NCI-H1417 (cell line): ENCODE results near the gene ACTG1.
A peak's percentile ranks its signal among the peaks of the same experiment; 100 is the strongest.

Experiments
- DNase-seq, 3 experiments: peaks; one replicate each; lab custom pipeline; 2025; lab: John Stamatoyannopoulos, UW

Gene ACTG1

DNA sequence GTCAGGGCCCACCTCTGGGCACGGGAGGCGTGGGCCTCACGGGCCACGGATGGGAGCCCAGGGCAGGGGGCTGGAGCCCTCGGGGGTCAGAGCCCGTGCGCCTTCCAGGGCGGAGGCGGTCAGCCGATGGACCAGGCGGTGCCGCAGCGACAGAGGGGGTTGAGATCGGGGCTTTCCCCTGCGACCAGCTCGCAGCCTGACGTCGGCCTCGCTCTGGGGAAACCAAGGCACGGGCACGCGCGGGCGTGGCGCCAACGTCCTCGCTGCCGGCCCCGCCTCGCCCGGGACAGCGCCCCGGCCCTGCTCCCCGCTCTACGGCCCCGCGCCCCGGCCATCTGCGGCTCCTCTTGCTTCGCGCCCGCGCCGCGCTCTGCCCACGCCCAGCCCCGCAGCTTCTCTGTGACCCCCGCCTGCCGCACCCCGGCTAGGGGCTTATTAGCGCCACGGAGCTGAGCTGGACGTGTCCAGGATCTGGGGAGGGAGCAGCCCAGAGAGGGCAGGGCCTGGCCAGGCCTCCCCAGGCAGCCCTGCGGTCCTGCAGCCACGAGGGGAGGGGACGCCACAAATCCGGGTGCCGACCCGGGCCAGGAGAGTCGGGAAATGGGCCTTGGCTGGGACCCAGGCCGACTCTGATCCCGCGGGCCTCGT is 13.5 kb downstream of the ACTG1 start:
- DNase-seq, result no peak

DNA sequence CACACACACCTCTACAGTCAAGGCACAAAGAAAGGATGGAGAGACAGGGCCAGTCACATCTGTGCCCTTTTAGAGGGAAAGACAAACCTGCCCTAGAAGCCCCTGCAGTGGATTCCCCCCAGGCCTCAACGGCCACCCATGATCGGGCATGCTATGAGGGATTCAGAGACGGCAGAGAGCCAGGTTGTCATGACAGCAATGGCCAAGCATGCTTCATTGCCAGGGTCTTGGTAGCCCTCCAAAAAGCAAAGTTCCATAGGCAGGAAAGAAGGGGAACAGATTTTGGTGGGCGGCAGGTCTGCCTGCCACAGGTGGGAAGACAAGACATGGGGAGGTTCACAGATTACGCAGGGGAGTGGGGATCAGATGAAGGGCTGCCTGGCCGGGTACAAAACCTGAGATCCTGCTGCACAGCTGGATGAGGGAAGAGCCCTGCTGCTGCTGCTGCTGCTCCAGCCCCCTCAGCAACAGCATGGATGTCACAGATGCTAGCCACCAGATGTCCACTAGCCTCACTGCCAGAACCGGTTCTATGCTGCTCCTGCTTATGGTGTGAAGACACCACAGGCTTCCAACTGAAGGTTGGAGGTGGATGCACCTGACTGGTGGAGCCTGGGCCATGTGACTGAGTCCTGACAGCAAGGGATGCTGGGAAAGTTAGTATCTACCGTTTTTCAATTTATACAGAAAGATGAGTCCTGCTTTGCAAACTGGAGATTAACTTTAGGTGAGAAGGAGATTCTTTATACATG is 17.8 kb downstream of the ACTG1 start:
- DNase-seq, result peak in 2 of 3 experiments; percentile 17 to 57

DNA sequence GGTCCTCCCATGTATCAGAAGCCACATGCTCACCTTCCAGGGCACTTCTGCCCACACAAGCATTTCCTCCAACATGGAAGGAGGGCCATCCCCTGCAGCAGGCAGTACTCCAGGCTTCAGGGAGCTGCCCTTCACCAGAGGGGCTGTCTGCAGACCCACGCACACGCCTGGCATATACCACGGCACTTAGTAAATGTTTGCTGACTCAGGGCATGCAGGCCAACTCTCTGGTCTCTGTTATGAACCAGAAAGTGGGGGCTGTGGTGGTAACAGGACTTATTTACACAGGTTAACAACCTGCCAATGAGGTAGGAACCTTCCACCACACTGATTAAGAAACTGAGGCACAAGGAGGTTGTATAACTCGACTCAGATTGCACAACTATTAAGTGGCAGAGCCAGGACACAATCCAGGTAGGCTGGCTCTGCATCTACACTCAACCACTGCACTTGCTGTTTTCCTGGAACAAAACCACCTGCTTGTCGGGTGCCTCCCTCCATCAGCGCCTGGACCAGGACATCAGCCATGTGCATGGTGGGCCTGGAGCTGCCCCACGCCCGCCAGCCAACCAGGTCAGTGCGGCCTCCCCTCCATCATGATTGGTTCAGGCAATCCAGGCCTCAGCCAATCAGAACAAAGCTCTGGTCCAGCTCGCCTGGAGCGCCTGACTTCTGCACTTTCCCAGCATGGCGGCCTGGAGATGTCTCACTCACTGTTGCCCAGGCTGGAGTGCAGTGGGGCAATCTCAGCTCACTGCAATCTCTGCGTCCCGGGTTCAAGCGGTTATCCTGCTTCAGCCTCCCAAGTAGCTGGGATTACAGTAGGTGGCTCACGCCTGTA is 19.2 kb downstream of the ACTG1 start:
- DNase-seq, result no peak

DNA sequence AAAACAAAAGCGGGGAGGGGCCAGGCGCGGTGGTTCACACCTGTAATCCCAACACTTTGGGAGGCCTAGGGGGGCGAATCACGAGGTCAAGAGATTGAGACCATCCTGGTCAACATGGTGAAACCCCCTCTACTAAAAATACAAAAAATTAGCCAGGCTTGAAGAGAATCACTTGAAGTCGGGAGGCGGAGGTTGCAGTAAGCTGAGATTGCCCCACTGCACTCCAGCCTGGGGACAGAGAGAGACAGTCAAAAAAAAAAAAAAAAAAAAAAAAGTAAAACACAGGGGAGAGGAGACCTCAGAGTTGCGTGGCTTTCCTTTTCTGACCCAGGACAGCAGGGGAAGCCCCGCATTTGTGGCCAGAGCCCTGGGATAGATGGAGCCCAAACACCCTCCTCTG is 19.9 kb downstream of the ACTG1 start:
- DNase-seq, result no peak

DNA sequence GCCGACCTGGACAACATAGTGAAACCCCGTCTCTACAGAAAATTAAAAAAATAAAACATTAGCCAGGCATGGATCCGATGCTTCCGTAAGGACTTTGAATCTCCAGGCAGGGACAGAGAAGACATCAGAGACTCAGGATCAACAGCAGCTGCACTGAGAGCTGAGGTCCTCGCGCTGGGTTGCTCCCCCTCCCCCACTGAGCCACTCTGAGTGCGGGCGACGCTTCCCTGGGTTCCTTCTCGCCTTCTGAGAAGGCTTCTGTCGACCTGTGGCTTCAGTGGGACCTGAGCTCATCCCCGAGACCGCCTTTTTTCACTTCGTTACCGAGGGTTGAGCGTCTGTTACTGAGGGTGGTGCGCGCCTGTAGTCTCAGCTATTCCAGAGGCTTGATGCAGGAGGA is 20.4 kb downstream of the ACTG1 start:
- no peak for DNase-seq

DNA sequence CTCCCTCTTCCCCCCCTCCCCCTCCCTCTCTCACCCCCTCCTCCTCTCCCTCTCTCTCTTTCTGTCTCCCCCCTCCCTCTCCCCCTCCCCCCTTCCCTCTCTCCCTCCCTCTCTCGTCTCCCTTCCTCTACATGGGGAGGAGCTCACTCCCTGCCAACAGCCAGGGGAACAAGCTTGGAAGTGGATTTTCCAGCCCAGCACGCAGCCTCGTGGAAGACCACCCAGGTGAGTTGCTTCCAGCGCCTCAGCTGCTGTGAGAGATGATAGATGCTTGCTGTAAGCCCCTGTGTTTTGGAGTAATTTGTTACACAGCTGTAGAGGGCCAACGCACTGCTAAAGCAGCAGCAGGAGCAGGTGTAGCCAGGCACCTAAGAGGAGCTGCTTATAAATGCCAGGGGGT is 20.8 kb downstream of the ACTG1 start:
- peak in 1 of 3 experiments; percentile 19 for DNase-seq

DNA sequence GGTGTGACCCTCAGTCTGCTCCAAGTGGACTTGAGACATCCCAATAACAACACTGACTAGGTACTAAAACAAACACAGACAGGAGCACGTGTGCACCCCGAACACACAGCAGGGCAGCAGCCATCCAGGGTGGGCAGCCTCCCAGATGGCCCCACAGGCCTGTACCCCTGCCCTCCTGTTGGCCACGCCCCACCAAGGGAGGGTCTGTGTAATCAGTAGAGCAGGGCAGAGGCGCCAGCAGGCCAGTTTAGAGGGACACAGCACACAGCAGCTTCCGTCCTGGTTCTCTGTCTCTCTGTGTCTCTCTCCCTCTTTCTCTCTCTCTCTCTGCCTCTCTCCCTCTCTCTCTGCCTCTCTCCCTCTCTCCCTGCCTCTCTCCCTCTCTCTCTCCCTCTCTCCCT is 21.4 kb downstream of the ACTG1 start:
- no peak for DNase-seq

DNA sequence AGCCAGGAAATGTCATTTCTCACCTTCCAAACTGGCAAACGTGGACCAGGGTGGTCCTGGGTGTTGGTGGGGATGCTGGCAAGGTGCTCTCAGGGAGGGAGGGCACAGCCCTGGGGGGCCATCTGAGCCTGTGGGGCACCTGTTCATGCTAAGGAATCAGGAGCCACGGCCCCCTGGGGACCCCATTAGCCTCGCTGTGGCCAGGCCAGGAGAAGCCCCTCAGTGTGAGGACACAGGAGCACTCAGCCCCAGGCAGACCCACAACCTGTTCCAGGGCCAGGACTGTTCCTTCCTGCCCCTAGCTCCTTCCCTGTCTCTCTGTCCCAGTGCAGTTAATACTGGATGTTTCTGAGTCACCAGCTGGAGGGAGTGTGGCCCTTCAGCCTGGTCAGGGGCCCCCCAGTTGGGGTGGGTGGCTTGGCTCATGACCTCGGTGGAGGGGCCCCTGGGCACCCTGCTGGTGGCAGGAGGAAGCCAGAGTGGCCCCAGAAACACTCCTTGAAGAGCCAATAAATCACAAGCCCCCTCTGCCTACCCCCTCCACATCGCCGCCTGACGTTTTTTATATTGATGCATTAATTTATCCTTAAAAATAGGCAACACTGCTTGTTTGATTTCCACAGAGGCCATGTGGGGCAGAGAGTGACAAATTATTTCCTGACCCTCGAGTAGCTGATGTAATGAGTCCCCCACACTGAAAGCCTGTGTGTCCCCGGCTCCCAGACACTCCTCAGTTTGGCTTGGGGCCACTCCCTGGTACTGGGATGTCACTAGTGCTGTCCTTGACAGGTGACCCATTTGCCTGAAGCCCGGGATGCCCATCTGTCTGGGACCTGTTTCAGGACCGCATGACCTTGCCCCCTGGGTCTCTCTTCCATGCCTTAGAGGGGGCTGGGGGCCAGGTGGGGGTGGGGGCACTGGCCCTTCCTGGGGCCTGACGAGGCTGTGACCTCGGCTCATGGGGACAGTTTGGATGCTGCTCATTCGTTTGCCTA is 22.3 kb downstream of the ACTG1 start:
- DNase-seq, result no peak

DNA sequence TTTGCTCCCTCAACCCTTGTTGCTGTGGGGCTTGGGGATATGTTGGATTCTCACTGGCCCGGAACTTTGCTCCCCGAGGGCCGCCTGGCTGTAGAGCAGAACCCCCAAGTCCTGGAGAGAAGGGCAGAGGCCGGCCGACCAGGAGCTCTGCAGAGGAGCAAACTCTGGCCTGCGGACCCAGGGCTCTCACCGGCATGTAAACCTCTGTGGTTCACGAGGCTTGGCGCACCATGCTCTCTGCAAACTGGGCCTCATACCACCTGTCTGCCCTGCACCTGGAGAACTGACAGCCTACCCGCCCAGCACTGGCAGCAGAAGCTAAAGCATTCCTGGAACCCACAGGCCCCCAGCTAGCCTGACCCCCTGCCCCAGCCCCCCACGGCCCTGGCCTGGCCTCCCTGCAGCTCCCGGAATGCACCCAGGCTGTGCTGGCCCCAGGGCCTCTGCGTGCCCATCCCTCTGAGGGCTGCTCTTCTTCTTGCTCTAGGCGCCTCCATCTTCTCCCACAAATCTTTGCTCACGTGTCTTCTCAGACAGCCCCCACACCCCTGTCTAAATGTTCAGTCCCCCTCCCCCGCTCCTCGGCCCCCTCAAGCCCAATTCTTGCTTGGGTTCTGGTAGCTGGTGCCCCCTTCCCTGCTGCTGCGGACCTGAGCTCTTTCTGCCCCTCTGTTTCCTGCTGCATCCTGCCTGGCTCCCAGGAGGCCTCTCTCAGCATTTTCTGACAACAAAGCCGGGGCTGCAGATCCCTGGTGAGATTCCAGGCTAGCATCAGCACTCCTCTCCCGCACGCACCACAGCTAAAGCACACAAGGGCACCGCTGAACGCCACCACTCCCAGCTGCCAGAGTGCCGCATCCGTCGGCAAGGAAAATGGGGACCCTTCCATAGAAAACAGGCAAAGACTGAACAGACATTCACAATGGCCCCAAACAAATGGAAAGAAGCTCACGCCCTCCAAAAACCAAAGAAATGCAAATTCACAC is 23.3 kb downstream of the ACTG1 start:
- peak; percentile 15 to 52 (median 49) for DNase-seq

DNA sequence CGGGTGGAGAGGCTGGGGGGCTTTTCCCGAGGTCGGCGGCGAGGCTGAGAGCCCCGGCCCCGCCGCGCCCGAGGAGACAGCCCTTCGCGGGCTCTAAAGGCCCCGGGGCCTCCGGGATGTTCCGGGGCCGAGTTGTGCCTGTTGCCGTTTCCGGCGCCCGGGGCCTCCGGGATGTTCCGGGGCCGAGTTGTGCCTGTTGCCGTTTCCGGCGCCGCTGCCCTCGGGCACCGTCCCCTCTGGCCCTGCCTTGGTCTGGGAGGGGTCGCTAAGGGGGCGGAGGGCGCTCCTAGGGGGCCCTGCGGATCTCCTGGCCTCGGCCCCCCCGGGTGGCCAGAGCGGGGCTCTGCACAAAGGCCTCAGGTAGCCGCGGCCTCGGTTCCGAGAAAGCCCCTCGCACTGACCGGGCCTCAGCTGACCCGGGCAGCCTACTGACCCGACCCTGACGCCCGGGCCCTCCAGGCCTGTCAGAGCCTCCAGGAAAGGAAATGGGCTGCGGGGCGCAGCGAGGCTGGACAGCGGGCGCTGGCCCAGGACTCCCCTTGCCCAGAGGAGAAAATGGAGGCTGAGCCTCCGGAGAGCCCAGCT is 24.2 kb downstream of the ACTG1 start:
- DNase-seq, result peak in 1 of 3 experiments; percentile 66

DNA sequence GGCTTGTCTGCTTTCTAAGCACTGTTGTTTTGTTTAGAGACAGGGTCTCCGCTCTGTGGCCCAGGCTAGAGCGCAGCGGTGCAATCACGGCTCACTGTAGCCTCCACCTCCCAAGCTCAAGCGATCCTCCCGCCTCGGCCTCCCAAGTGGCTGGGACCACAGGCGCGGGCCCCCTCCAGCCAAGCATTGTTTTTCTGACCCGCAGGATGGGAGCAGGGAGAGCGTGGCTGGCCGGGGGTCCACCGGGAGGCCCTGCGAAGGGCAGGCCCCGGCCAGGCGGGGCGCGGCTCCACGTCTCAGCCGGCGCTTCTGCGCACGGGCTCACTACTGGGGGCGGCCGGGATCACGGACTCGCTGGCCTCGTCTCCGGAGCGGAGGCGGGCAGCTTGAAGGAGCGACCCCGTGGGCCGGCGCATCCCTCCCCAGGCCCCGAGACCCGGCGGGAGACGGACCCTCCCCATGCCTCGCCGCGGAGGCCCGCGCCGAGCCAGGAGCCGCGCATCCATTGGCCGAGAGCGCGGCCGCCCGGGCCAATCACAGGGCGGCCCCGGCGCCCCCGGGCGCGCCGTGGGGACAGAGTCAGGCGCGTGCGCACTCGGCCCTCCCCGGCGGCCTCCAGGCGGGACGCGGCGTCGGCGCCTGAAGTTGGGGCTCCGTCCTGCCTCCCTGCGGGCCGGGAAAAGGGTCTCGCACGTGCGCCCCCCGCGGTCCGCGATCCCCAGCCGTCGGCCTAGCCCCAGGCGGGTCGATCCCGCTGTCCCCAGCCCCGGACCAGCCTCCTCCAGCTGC is 24.9 kb downstream of the ACTG1 start:
- DNase-seq, result peak; percentile 88 to 90 (median 90)

DNA sequence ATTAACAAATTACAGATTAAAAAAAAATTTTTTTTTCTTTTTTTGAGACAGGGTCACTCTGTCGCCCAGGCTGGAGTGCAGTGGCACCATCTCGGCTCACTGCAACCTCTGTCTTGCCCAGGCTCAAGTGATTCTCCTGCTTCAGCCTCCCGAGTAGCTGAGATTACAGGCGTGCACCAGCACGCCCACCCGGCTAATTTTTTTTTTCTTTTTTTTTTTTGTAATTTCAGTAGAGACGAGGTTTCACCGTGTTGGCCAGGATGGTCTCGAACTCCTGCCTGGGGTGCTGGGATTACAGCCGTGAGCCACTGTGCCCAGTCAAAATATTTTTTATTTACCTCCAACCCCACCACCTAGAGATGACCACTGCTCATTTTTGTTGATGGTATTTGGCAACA is 25.5 kb downstream of the ACTG1 start:
- peak in 1 of 3 experiments; percentile 50 for DNase-seq

DNA sequence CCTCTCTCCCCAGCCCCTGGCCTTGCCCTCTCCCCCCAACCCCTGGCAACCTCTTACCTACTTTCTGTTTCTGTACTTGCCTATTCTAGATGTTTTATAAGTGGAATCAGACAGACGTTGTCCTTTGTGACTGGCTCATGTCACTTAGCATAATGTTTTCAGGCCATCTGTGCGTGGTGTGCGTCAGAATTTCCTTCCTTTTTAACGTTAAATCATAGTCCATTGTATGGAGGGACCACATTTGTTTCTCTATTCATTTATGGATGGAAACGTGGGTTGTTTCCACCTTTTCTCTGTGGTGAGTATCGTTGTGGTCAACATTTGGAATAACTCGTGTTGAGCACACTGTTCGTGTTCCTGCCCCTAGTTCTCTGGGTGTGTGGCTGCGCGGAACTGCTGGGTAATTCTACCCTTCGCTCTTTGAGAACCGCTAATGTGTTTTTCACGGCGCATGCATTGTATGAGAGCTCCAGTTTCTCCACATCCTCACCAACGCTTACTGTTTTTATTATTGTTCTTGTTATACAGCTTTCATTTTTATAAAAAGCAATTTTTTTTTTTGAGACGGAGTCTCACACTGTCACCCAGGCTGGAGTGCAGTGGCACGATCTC is 26.3 kb downstream of the ACTG1 start:
- DNase-seq, result peak in 1 of 3 experiments; percentile 25

DNA sequence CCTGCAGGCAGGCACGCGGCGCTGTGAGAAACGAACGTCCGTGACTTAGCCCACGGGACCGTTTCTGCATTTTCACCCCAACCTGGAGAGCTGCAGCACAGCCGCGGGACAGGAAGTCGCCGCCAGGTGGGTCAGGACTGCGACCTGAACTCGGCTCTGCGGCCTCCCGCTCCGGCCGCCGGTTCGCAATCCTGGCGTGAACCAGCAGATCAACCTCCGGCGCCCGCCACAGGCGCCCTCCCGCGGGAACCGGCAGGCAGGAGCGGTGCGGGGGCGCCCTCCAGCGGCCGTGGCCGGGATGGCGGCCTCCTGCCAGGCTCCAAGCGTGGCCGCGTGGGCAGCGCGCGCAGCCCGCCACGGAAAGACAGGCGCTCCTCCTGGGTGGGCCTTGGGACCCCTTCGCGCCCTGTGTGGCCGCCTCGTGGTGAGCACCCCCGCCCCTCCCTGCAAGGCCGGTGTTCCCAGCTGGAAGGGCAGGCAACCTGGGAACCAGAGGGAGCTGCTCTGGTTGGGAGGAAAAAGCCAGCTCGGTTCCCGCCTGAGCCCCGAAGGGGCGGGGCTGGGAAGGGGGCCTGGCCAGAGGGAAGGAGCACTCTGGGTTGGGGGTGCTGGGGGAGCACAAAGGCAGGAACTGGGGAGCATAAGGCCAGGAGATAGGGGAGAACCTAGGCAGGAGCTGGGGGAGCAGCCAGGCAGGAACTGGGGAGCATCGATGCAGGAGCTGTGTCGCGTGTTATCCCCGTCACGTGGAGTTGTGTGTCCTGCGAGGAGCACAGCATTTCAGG is 28.2 kb downstream of the ACTG1 start:
- DNase-seq, result peak; percentile 88 to 90 (median 88)

DNA sequence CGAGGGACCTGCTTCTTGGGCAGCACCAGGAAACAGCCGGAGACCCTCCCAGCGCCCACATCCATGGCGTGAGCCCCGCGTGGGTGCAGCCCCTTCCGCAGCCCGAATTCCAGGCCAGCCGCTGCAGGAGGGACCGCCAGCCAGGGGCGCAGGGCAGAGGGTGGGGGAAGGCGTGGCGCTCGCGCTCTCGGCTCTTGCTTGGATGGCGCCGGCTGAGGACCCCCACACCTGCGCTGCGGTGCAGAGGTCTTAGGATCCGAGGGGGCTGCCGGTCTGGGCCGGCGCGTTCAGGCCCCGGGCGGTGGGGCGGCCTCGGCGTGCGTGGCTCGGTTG is 28.8 kb downstream of the ACTG1 start:
- no peak for DNase-seq

DNA sequence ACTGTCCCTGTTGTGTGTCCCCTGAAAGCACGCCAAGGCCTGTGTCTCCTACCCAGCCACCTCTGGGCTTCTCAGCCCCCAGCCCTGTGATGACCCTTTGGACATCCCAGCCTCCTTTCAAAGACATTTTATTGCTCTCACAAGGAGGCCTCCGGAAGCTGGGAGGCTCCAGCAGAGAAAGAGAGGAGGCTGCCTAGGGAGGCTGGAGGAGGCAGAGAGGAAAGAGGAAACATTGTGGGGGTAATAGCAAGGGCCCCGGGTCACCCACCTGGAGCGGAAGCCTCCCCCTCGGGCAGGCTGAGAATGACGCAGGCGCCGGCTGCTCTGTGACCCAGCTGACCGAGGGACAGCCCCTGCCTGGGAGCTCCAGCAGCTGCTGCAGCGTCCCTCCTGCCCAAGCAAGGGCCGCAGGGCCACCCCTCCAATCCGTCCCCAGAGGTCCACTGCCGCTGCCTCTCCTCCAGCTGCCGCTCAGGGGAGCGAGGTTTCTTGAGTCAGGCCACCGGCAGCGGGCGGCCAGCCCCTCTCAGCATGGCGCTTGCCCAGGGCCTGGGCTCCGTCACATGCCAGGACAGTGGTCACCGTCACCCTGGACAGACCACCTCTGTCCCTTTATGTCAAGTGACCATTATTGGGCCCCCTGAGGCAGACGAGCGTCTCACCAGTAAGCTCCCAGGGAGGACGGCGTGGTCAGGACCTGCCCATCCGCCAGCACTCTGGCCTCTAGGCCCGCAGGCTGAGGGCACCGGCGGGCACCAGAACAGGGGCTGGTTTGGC is 29.3 kb downstream of the ACTG1 start:
- DNase-seq, result peak in 2 of 3 experiments; percentile 63 to 67

DNA sequence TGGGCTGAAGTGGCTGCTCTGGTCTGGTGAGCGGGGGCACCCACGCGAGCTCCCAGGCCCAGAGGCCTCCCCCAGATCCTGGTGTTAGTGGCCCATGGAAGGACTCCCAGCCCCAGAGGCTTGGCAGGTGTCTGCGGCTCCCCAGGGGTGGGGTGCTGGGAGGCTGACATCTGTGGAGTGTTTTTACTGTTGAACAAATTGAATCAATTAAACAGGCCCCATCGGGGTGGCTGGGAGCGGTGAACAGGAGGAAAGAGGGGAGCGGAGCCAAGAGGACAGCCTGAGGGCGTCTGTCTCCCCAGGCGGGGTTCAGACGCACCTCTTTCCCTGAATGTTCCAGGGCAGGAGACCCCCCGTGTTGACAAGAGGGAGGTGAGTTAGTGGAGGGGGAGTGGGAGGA is 29.9 kb downstream of the ACTG1 start:
- peak in 2 of 3 experiments; percentile 46 to 63 for DNase-seq
